Measurements from ENCODE around the gene DCBLD1. TPM values are rescaled to one million over a fixed set of nuclear protein-coding genes. Genes with fewer than 3 reads are reported as not detected.

DCBLD1 gene
- total and polyA plus RNA-seq, 2 of the 13 experiments (the other 11 are each of a cell fraction or from before 2014, with no cell fraction given), result 23.2 to 41.5 TPM

DNA sequence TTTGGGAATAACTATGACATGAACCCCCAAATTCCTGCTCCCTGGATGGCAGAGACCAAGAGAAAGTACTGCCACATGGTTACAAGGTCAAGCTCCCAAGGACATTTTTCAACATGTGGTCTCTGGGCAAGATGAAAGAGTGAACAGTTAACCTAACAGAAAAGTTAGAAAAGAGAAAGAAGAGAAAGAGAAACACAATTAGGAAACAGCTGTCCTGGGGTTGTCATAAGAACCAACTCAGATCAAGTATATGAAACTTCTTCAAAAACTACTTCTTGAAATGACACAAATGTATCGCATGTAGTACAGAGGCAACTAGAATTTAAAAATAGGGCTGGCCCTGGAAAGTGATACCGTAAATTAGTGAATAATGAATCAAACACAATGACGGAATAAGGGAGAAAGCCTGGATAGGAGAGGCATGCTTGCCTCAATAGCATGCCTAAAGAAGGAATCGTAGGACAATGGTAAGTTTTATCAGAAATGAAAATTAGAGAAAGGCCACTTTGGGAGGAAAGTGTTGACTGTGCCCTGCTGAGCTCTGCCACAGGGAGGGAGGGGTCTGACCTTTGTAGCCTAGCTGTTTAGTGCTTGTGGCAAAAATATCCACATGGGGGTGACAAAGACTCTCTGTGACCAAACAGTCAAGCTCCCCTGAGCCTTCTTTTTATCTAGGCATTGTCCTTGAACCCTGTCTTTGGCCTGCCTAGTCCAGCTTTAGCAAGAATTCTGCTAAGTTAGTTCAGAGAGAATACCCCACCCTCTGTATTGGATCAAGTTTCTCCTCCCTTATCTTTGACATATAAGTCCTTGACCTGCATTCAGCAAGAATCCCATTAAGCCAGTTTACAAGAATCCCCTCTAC is 4.3 kb upstream of the DCBLD1 start (continued):
- TF ChIP-seq, protein P1, sequence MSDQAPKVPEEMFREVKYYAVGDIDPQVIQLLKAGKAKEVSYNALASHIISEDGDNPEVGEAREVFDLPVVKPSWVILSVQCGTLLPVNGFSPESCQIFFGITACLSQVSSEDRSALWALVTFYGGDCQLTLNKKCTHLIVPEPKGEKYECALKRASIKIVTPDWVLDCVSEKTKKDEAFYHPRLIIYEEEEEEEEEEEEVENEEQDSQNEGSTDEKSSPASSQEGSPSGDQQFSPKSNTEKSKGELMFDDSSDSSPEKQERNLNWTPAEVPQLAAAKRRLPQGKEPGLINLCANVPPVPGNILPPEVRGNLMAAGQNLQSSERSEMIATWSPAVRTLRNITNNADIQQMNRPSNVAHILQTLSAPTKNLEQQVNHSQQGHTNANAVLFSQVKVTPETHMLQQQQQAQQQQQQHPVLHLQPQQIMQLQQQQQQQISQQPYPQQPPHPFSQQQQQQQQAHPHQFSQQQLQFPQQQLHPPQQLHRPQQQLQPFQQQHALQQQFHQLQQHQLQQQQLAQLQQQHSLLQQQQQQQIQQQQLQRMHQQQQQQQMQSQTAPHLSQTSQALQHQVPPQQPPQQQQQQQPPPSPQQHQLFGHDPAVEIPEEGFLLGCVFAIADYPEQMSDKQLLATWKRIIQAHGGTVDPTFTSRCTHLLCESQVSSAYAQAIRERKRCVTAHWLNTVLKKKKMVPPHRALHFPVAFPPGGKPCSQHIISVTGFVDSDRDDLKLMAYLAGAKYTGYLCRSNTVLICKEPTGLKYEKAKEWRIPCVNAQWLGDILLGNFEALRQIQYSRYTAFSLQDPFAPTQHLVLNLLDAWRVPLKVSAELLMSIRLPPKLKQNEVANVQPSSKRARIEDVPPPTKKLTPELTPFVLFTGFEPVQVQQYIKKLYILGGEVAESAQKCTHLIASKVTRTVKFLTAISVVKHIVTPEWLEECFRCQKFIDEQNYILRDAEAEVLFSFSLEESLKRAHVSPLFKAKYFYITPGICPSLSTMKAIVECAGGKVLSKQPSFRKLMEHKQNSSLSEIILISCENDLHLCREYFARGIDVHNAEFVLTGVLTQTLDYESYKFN (CRISPR knock-in tag; conservative IDR thresholded peaks at IDR 0.05), result peak; percentile 71
- peak; percentile 62; the same call in 1 of the 2 replicates for TF ChIP-seq TGIF2 (CRISPR knock-in tag; IDR thresholded peaks at IDR 0.05)
- TF ChIP-seq, protein P2, sequence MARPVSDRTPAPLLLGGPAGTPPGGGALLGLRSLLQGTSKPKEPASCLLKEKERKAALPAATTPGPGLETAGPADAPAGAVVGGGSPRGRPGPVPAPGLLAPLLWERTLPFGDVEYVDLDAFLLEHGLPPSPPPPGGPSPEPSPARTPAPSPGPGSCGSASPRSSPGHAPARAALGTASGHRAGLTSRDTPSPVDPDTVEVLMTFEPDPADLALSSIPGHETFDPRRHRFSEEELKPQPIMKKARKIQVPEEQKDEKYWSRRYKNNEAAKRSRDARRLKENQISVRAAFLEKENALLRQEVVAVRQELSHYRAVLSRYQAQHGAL (CRISPR knock-in tag; IDR thresholded peaks at IDR 0.05; ENCODE audit: not compliant biosample characterization), result no peak
- TF ChIP-seq YY1 (IDR thresholded peaks at IDR 0.05; ENCODE audit: insufficient read depth, insufficient replicate concordance, low read depth, low read length), result no peak
- peak; percentile 73; the same call in 1 of the 2 replicates for TF ChIP-seq ZKSCAN8 (CRISPR knock-in tag; IDR thresholded peaks at IDR 0.05; ENCODE audit: borderline replicate concordance)
- peak; percentile 87 for TF ChIP-seq NR2C2 (CRISPR knock-in tag; IDR thresholded peaks at IDR 0.05; ENCODE audit: borderline replicate concordance)
- no peak for TF ChIP-seq ZNF598 (CRISPR knock-in tag; IDR thresholded peaks at IDR 0.05; ENCODE audit: borderline replicate concordance)
- no peak; the same call in none of the 2 replicates for TF ChIP-seq ZNF644 (CRISPR knock-in tag; IDR thresholded peaks at IDR 0.05; ENCODE audit: low read depth)
- TF ChIP-seq, protein P3, sequence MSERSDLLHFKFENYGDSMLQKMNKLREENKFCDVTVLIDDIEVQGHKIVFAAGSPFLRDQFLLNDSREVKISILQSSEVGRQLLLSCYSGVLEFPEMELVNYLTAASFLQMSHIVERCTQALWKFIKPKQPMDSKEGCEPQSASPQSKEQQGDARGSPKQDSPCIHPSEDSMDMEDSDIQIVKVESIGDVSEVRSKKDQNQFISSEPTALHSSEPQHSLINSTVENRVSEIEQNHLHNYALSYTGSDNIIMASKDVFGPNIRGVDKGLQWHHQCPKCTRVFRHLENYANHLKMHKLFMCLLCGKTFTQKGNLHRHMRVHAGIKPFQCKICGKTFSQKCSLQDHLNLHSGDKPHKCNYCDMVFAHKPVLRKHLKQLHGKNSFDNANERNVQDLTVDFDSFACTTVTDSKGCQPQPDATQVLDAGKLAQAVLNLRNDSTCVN (CRISPR knock-in tag; IDR thresholded peaks at IDR 0.05; ENCODE audit: borderline replicate concordance), result no peak
- peak; percentile 80 for TF ChIP-seq TBX2 (CRISPR knock-in tag; IDR thresholded peaks at IDR 0.05; ENCODE audit: borderline replicate concordance)
- no peak for TF ChIP-seq ZNF768 (CRISPR knock-in tag; IDR thresholded peaks at IDR 0.05)
- TF ChIP-seq, protein P4, sequence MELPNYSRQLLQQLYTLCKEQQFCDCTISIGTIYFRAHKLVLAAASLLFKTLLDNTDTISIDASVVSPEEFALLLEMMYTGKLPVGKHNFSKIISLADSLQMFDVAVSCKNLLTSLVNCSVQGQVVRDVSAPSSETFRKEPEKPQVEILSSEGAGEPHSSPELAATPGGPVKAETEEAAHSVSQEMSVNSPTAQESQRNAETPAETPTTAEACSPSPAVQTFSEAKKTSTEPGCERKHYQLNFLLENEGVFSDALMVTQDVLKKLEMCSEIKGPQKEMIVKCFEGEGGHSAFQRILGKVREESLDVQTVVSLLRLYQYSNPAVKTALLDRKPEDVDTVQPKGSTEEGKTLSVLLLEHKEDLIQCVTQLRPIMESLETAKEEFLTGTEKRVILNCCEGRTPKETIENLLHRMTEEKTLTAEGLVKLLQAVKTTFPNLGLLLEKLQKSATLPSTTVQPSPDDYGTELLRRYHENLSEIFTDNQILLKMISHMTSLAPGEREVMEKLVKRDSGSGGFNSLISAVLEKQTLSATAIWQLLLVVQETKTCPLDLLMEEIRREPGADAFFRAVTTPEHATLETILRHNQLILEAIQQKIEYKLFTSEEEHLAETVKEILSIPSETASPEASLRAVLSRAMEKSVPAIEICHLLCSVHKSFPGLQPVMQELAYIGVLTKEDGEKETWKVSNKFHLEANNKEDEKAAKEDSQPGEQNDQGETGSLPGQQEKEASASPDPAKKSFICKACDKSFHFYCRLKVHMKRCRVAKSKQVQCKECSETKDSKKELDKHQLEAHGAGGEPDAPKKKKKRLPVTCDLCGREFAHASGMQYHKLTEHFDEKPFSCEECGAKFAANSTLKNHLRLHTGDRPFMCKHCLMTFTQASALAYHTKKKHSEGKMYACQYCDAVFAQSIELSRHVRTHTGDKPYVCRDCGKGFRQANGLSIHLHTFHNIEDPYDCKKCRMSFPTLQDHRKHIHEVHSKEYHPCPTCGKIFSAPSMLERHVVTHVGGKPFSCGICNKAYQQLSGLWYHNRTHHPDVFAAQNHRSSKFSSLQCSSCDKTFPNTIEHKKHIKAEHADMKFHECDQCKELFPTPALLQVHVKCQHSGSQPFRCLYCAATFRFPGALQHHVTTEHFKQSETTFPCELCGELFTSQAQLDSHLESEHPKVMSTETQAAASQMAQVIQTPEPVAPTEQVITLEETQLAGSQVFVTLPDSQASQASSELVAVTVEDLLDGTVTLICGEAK (IDR thresholded peaks at IDR 0.05), result no peak
- TF ChIP-seq, protein P4 (CRISPR knock-in tag; IDR thresholded peaks at IDR 0.05), result no peak; the same call in 1 of the 2 replicates
